Measurements from ENCODE around the gene TLK1.
"Not testable (repeated sequence)": the region's sequence is repeated elsewhere in the genome, so short reads cannot be mapped to it uniquely, and the experiment has no call there.

The TLK1 gene

GRCh38 chr2:171080607-171081006, 80.1 kb downstream of the TLK1 start:
- H3K4me2 ChIP-seq (ENCODE audit: low read length), result no peak overlapping the region
- H3K4me1 ChIP-seq, result peaks cover 8% of the 10 kb centered on the region
- no peak overlapping the region for H3K4me3 ChIP-seq (ENCODE audit: low read depth, low read length)
- H3K9ac ChIP-seq, result no peak overlapping the region
- peaks cover 7% of the 10 kb centered on the region for H3K79me2 ChIP-seq
- no peaks in the 10 kb centered on the region for H3K36me3 ChIP-seq (ENCODE audit: control insufficient read depth, insufficient read depth, low read length)
- H3K27ac ChIP-seq, result no peak overlapping the region
- H3K9me3 ChIP-seq (ENCODE audit: control insufficient read depth, low read length), result no peaks in the 10 kb centered on the region
- no peak for TF ChIP-seq CTCF (IDR thresholded peaks at IDR 0.05)
- H3K27me3 ChIP-seq (ENCODE audit: control insufficient read depth, insufficient read depth, low read length), result no peaks in the 10 kb centered on the region
- H2AFZ ChIP-seq, result no peak overlapping the region

- H3K36me3 ChIP-seq (ENCODE audit: control insufficient read depth, insufficient read depth, low read length); H3K27me3 ChIP-seq (ENCODE audit: control insufficient read depth, insufficient read depth, low read length); H3K4me2 ChIP-seq (ENCODE audit: low read length); H3K79me2 ChIP-seq; H3K9me3 ChIP-seq (ENCODE audit: control insufficient read depth, low read length); H3K27ac ChIP-seq; H3K4me3 ChIP-seq (ENCODE audit: low read depth, low read length); H3K9ac ChIP-seq; H3K4me1 ChIP-seq; H2AFZ ChIP-seq: not testable (repeated sequence)
These were observed 84.3 kb downstream of the TLK1 start for GRCh38 chr2:171076422-171076821.

- no peak overlapping the region for H3K4me2 ChIP-seq (ENCODE audit: low read length)
- no peaks in the 10 kb centered on the region for H3K9me3 ChIP-seq (ENCODE audit: control insufficient read depth, low read length)
- peaks cover 22% of the 10 kb centered on the region for H3K79me2 ChIP-seq
- H3K27me3 ChIP-seq (ENCODE audit: control insufficient read depth, insufficient read depth, low read length), result no peaks in the 10 kb centered on the region
- H3K4me3 ChIP-seq (ENCODE audit: low read depth, low read length), result no peak overlapping the region
- H3K36me3 ChIP-seq (ENCODE audit: control insufficient read depth, insufficient read depth, low read length), result no peaks in the 10 kb centered on the region
- H3K9ac ChIP-seq, result no peak overlapping the region
- peaks cover 5% of the 10 kb centered on the region for H3K4me1 ChIP-seq
- H2AFZ ChIP-seq, result no peak overlapping the region
- TF ChIP-seq CTCF (IDR thresholded peaks at IDR 0.05), result no peak
- H3K27ac ChIP-seq, result no peak overlapping the region
These were observed 88.5 kb downstream of the TLK1 start for GRCh38 chr2:171072164-171072563.

GRCh38 chr2:171069286-171069956, 91.3 kb downstream of the TLK1 start:
- Histone ChIP-seq H2AFZ (no peak overlapping the region), H3K9ac (no peak overlapping the region), H3K27me3 (ENCODE audit: control insufficient read depth, insufficient read depth, low read length) (no peaks in the 10 kb centered on the region), H3K79me2 (peaks cover 20% of the 10 kb centered on the region), H3K4me1 (peaks cover 4% of the 10 kb centered on the region), H3K27ac (no peak overlapping the region), H3K36me3 (ENCODE audit: control insufficient read depth, insufficient read depth, low read length) (no peaks in the 10 kb centered on the region), H3K4me2 (ENCODE audit: low read length) (no peak overlapping the region), H3K9me3 (ENCODE audit: control insufficient read depth, low read length) (no peaks in the 10 kb centered on the region), H3K4me3 (ENCODE audit: low read depth, low read length) (no peak overlapping the region)
- no peak for TF ChIP-seq CTCF (IDR thresholded peaks at IDR 0.05)

- Histone ChIP-seq H3K9me3 (ENCODE audit: control insufficient read depth, low read length) (no peaks in the 10 kb centered on the region), H3K4me3 (ENCODE audit: low read depth, low read length) (no peak overlapping the region), H2AFZ (no peak overlapping the region), H3K36me3 (ENCODE audit: control insufficient read depth, insufficient read depth, low read length) (no peaks in the 10 kb centered on the region), H3K27me3 (ENCODE audit: control insufficient read depth, insufficient read depth, low read length) (no peaks in the 10 kb centered on the region), H3K27ac (no peak overlapping the region), H3K4me1 (peaks cover 8% of the 10 kb centered on the region), H3K9ac (no peak overlapping the region), H3K79me2 (peaks cover 11% of the 10 kb centered on the region), H3K4me2 (ENCODE audit: low read length) (no peak overlapping the region)
- no peak for TF ChIP-seq CTCF (IDR thresholded peaks at IDR 0.05)
These were observed 94.6 kb downstream of the TLK1 start for GRCh38 chr2:171066110-171066509.
